ENCODE measurements around the gene TBC1D25.

The TBC1D25 gene

DNA sequence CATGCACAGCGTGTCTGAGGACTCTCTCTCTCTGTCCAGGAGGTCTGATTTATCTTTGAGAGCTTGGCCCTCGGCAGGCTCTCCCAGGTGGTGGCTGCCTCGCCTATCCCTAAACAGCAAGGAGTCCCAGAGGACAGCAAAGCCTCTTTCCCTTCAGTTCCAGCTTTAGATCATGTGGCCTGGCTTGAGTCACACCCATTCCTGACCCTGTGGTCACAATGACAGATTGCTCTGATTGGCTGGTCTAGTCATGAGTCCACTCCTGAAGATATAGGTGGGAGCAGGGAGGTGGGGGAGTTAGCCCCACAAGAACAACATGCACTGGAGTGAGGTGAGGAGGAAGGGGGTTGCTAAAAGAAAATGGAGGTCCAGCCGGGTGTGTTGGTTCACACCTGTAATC lies 42.9 kb upstream of the TBC1D25 start:
- no peak for TF ChIP-seq CEBPB (IDR thresholded peaks at IDR 0.05)
- no peak for TF ChIP-seq TEAD4 (IDR thresholded peaks at IDR 0.05)
- TF ChIP-seq FOXM1 (IDR thresholded peaks at IDR 0.05; ENCODE audit: borderline replicate concordance, low read depth) = no peak
- no peak for TF ChIP-seq EP300 (IDR thresholded peaks at IDR 0.05; ENCODE audit: borderline replicate concordance)

DNA sequence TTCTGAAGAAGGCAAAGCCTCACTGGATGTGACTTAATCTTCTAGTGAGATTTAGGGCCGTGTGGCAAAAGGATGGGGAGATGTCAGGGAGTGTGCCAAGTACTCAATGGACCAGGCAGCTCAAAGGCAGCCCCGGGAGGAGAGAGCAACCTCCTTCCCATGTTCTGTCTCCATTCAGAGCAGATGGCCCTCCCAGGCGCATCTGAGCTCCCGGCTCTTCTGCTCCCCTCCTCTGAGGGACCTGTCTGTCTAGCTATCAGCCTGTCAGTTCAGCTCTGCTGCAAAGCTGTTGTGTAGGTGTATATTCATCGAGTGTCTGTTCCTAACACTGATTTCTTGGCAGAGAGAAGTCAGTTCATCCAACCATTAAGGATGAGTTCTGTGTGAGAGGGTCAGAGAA lies 41.6 kb upstream of the TBC1D25 start:
- TF ChIP-seq NFIC (IDR thresholded peaks at IDR 0.05) (no peak), TEAD4 (IDR thresholded peaks at IDR 0.05) (no peak), TCF12 (IDR thresholded peaks at IDR 0.05; ENCODE audit: low read depth) (no peak), CREB1 (IDR thresholded peaks at IDR 0.05; ENCODE audit: low read depth) (no peak), EGR1 (IDR thresholded peaks at IDR 0.05) (no peak), EP300 (IDR thresholded peaks at IDR 0.05; ENCODE audit: borderline replicate concordance) (no peak), RAD21 (IDR thresholded peaks at IDR 0.05; ENCODE audit: low read depth) (no peak), CEBPB (IDR thresholded peaks at IDR 0.05) (no peak), YY1 (IDR thresholded peaks at IDR 0.05; ENCODE audit: low read depth) (no peak), TAF1 (IDR thresholded peaks at IDR 0.05; ENCODE audit: low read depth) (no peak), FOXM1 (IDR thresholded peaks at IDR 0.05; ENCODE audit: borderline replicate concordance, low read depth) (no peak), ZBTB7A (IDR thresholded peaks at IDR 0.05; ENCODE audit: low read depth) (no peak)
- TF ChIP-seq, protein P1, sequence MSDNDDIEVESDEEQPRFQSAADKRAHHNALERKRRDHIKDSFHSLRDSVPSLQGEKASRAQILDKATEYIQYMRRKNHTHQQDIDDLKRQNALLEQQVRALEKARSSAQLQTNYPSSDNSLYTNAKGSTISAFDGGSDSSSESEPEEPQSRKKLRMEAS (IDR thresholded peaks at IDR 0.05) = no peak
- TF ChIP-seq, protein P2, sequence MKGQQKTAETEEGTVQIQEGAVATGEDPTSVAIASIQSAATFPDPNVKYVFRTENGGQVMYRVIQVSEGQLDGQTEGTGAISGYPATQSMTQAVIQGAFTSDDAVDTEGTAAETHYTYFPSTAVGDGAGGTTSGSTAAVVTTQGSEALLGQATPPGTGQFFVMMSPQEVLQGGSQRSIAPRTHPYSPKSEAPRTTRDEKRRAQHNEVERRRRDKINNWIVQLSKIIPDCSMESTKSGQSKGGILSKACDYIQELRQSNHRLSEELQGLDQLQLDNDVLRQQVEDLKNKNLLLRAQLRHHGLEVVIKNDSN (IDR thresholded peaks at IDR 0.05) = no peak
- TF ChIP-seq, protein P3, sequence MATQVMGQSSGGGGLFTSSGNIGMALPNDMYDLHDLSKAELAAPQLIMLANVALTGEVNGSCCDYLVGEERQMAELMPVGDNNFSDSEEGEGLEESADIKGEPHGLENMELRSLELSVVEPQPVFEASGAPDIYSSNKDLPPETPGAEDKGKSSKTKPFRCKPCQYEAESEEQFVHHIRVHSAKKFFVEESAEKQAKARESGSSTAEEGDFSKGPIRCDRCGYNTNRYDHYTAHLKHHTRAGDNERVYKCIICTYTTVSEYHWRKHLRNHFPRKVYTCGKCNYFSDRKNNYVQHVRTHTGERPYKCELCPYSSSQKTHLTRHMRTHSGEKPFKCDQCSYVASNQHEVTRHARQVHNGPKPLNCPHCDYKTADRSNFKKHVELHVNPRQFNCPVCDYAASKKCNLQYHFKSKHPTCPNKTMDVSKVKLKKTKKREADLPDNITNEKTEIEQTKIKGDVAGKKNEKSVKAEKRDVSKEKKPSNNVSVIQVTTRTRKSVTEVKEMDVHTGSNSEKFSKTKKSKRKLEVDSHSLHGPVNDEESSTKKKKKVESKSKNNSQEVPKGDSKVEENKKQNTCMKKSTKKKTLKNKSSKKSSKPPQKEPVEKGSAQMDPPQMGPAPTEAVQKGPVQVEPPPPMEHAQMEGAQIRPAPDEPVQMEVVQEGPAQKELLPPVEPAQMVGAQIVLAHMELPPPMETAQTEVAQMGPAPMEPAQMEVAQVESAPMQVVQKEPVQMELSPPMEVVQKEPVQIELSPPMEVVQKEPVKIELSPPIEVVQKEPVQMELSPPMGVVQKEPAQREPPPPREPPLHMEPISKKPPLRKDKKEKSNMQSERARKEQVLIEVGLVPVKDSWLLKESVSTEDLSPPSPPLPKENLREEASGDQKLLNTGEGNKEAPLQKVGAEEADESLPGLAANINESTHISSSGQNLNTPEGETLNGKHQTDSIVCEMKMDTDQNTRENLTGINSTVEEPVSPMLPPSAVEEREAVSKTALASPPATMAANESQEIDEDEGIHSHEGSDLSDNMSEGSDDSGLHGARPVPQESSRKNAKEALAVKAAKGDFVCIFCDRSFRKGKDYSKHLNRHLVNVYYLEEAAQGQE (IDR thresholded peaks at IDR 0.05; ENCODE audit: low read depth) = no peak

DNA sequence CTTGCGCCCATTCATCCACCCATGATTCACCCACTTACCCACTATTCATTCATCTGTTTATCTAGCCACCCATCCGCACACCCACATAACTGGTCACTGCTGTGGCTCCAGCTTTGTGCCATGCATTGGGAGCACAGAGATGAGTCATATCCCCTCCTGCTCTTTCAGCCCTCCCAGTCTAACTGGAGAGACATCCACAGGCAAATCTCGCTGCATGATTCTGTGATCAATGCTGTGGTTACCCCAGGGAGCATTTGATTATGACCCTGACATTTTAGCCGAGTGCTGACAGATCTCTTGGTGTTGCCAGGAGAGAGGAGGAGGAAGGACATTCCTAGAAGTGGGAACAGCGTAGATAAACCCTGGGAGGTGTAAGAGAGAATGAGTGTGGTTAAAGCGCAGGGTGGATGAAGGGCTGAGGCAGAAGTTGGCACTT lies 41.1 kb upstream of the TBC1D25 start:
- TF ChIP-seq FOXM1 (IDR thresholded peaks at IDR 0.05; ENCODE audit: borderline replicate concordance, low read depth) = no peak
- no peak for TF ChIP-seq EP300 (IDR thresholded peaks at IDR 0.05; ENCODE audit: borderline replicate concordance)
- TF ChIP-seq, protein P2 (IDR thresholded peaks at IDR 0.05) = no peak
- TF ChIP-seq RAD21 (IDR thresholded peaks at IDR 0.05; ENCODE audit: low read depth) = no peak
- TF ChIP-seq YY1 (IDR thresholded peaks at IDR 0.05; ENCODE audit: low read depth) = no peak
- TF ChIP-seq, protein P3 (IDR thresholded peaks at IDR 0.05; ENCODE audit: low read depth) = no peak
- no peak for TF ChIP-seq EGR1 (IDR thresholded peaks at IDR 0.05)
- TF ChIP-seq TCF12 (IDR thresholded peaks at IDR 0.05; ENCODE audit: low read depth) = no peak
- TF ChIP-seq ZBTB7A (IDR thresholded peaks at IDR 0.05; ENCODE audit: low read depth) = no peak
- TF ChIP-seq NFIC (IDR thresholded peaks at IDR 0.05) = no peak
- TF ChIP-seq TAF1 (IDR thresholded peaks at IDR 0.05; ENCODE audit: low read depth) = no peak
- TF ChIP-seq CREB1 (IDR thresholded peaks at IDR 0.05; ENCODE audit: low read depth) = no peak
- no peak for TF ChIP-seq CEBPB (IDR thresholded peaks at IDR 0.05)
- TF ChIP-seq TEAD4 (IDR thresholded peaks at IDR 0.05) = no peak
- TF ChIP-seq, protein P1 (IDR thresholded peaks at IDR 0.05) = no peak

DNA sequence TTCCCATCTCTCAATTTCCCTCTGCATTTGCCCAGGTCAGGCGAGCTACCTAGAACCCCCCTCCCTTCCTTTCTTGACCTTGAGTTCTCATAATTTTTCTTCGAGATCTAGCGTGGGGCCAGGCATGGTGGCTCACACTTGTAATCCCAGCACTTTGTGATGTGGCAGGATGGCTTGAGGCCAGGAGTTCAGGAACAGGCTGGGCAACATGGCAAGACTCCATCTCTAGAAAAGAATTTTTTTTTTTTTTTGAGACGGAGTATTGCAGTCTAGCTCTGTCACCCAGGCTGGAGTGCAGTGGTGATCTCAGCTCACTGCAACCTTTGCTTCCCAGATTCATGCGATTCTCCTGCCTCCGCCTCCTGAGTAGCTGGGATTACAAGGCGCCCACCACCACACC lies 35.3 kb upstream of the TBC1D25 start:
- TF ChIP-seq, protein P3 (IDR thresholded peaks at IDR 0.05; ENCODE audit: low read depth) = no peak
- no peak for TF ChIP-seq TCF12 (IDR thresholded peaks at IDR 0.05; ENCODE audit: low read depth)
- TF ChIP-seq, protein P2 (IDR thresholded peaks at IDR 0.05) = no peak
- no peak for TF ChIP-seq RAD21 (IDR thresholded peaks at IDR 0.05; ENCODE audit: low read depth)
- no peak for TF ChIP-seq CREB1 (IDR thresholded peaks at IDR 0.05; ENCODE audit: low read depth)
- no peak for TF ChIP-seq EP300 (IDR thresholded peaks at IDR 0.05; ENCODE audit: borderline replicate concordance)
- TF ChIP-seq, protein P1 (IDR thresholded peaks at IDR 0.05) = no peak
- no peak for TF ChIP-seq FOXM1 (IDR thresholded peaks at IDR 0.05; ENCODE audit: borderline replicate concordance, low read depth)
- no peak for TF ChIP-seq YY1 (IDR thresholded peaks at IDR 0.05; ENCODE audit: low read depth)
- TF ChIP-seq TEAD4 (IDR thresholded peaks at IDR 0.05) = no peak
